Measurements from ENCODE around the gene DLGAP5.

DNA sequence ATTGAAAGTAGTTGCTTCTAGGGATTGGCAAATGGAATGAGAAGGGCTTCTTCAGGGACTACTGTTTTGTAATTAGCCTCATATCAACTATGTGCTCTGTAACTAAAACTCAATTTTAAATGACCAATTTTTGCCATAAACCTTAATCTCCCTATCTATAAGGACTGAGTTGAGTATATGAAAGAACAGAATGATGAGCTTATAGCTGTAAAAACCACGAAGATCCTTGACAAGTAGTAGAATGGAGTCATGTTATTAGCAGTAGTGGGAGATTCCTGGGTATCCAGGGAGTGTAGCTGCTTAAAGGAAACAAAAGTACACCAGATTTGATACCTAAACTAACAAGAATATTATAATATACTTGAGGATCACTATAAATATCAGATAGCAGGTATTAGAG lies 34.3 kb downstream of the DLGAP5 start:
- TF ChIP-seq, protein P1, sequence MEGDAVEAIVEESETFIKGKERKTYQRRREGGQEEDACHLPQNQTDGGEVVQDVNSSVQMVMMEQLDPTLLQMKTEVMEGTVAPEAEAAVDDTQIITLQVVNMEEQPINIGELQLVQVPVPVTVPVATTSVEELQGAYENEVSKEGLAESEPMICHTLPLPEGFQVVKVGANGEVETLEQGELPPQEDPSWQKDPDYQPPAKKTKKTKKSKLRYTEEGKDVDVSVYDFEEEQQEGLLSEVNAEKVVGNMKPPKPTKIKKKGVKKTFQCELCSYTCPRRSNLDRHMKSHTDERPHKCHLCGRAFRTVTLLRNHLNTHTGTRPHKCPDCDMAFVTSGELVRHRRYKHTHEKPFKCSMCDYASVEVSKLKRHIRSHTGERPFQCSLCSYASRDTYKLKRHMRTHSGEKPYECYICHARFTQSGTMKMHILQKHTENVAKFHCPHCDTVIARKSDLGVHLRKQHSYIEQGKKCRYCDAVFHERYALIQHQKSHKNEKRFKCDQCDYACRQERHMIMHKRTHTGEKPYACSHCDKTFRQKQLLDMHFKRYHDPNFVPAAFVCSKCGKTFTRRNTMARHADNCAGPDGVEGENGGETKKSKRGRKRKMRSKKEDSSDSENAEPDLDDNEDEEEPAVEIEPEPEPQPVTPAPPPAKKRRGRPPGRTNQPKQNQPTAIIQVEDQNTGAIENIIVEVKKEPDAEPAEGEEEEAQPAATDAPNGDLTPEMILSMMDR (IDR thresholded peaks at IDR 0.05; ENCODE audit: low read length) = no peak
- no peak for TF ChIP-seq EZH2 (IDR thresholded peaks at IDR 0.05; ENCODE audit: borderline replicate concordance, low read length)
